Measurements from ENCODE around the gene GRID2. TPM values are rescaled to one million over a fixed set of nuclear protein-coding genes. Genes with fewer than 3 reads are reported as not detected.

The GRID2 gene
- total and polyA plus RNA-seq, 10 of the 15 experiments (the other 5 are each of a cell fraction or from before 2014, with no cell fraction given), result not detected

GRCh38 chr4:92809381-92809780 is 505.6 kb downstream of the GRID2 start:
- BruUV-seq (replicated peaks), result no TSS peak
- RAD21 ChIA-PET (ENCODE audit: unreplicated experiment), result no interaction called here
- ATAC-seq (no peak), DNase-seq (ENCODE audit: low read depth, low spot score) (no peak), FAIRE-seq (no peak)
- SMC1A ChIA-PET (ENCODE audit: uncharacterized antibody, unreplicated experiment), result no interaction called here
- H3K4me1 ChIP-seq (ENCODE audit: control insufficient read depth, insufficient read depth, low read length), result no peaks in the 10 kb centered on the region
- no peaks in the 10 kb centered on the region for H3K9me3 ChIP-seq (replicated peaks; ENCODE audit: control insufficient read depth, insufficient read depth, low read length)
- H4K20me1 ChIP-seq (ENCODE audit: control insufficient read depth, insufficient read depth), result no peaks in the 10 kb centered on the region
- no peak overlapping the region for H2AFZ ChIP-seq (ENCODE audit: control insufficient read depth, low read depth, low read length)
- WGBS (ENCODE audit: insufficient coverage, insufficient replicate concordance, low lambda C conversion rate, missing lambda C conversion rate), result 24% methylated on average over 2 of the region's 2 CpGs
- no peaks in the 10 kb centered on the region for H3K36me3 ChIP-seq (ENCODE audit: control insufficient read depth in 2 of 2, insufficient read depth in 2 of 2, low read length in 1 of 2)
- in situ Hi-C loops (cut with MboI) (no loop called here), intact Hi-C loops (cut with micrococcal nuclease; ENCODE audit: unreplicated experiment) (no loop called here)
- no peak overlapping the region for H3K4me2 ChIP-seq (ENCODE audit: control insufficient read depth, insufficient read depth)
- no peaks in the 10 kb centered on the region for H3K27me3 ChIP-seq (replicated peaks in 1 of 2; ENCODE audit: control insufficient read depth in 2 of 2, insufficient read depth in 2 of 2, low read length in 1 of 2)
- CTCF ChIA-PET, result no interaction called here
- H3K27ac ChIP-seq (ENCODE audit: control insufficient read depth, insufficient read depth), result no peak overlapping the region
- no peaks in the 10 kb centered on the region for H3K79me2 ChIP-seq (ENCODE audit: control insufficient read depth, insufficient read depth, low read length)
- POLR2A ChIA-PET, result no interaction called here
- no peak overlapping the region for H3K9ac ChIP-seq (ENCODE audit: control insufficient read depth, insufficient read depth, low read length)
- TF ChIP-seq EP300 (IDR thresholded peaks at IDR 0.05; ENCODE audit: borderline replicate concordance in 1 of 2, control insufficient read depth in 1 of 2, low read depth in 2 of 2, low read length in 2 of 2) (no peak), POU2F2 (IDR thresholded peaks at IDR 0.05; ENCODE audit: borderline replicate concordance, low read depth, low read length) (no peak), TBL1XR1 (IDR thresholded peaks at IDR 0.05; ENCODE audit: low read depth, low read length) (no peak), TARDBP (IDR thresholded peaks at IDR 0.05; ENCODE audit: borderline replicate concordance) (no peak), KDM1A (IDR thresholded peaks at IDR 0.05; ENCODE audit: borderline replicate concordance) (no peak), PAX5 (IDR thresholded peaks at IDR 0.05; ENCODE audit: borderline replicate concordance, low read depth, low read length) (no peak), FOXK2 (IDR thresholded peaks at IDR 0.05) (no peak), SP1 (IDR thresholded peaks at IDR 0.05; ENCODE audit: low read depth, low read length) (no peak), CEBPB (IDR thresholded peaks at IDR 0.05; ENCODE audit: borderline replicate concordance in 1 of 2, low read depth in 2 of 2, low read length in 2 of 2) (no peak), NFXL1 (IDR thresholded peaks at IDR 0.05; ENCODE audit: borderline replicate concordance) (no peak), MXI1 (IDR thresholded peaks at IDR 0.05; ENCODE audit: low read depth, low read length) (no peak), BCL3 (IDR thresholded peaks at IDR 0.05; ENCODE audit: borderline replicate concordance, insufficient read depth, low read depth, low read length, poor library complexity, severe bottlenecking) (no peak), CBX3 (IDR thresholded peaks at IDR 0.05; ENCODE audit: borderline replicate concordance, low read depth) (no peak), ETV6 (conservative IDR thresholded peaks at IDR 0.05 in 1 of 2, IDR thresholded peaks at IDR 0.05 in 1 of 2; ENCODE audit: borderline replicate concordance in 1 of 2, low read depth in 1 of 2) (no peak), SPI1 (IDR thresholded peaks at IDR 0.05; ENCODE audit: borderline replicate concordance, insufficient read depth, low read depth, low read length) (no peak), DPF2 (IDR thresholded peaks at IDR 0.05) (no peak), BRCA1 (IDR thresholded peaks at IDR 0.05; ENCODE audit: low read depth, low read length) (no peak), LARP7 (IDR thresholded peaks at IDR 0.05) (no peak)
- TF ChIP-seq, protein P1, sequence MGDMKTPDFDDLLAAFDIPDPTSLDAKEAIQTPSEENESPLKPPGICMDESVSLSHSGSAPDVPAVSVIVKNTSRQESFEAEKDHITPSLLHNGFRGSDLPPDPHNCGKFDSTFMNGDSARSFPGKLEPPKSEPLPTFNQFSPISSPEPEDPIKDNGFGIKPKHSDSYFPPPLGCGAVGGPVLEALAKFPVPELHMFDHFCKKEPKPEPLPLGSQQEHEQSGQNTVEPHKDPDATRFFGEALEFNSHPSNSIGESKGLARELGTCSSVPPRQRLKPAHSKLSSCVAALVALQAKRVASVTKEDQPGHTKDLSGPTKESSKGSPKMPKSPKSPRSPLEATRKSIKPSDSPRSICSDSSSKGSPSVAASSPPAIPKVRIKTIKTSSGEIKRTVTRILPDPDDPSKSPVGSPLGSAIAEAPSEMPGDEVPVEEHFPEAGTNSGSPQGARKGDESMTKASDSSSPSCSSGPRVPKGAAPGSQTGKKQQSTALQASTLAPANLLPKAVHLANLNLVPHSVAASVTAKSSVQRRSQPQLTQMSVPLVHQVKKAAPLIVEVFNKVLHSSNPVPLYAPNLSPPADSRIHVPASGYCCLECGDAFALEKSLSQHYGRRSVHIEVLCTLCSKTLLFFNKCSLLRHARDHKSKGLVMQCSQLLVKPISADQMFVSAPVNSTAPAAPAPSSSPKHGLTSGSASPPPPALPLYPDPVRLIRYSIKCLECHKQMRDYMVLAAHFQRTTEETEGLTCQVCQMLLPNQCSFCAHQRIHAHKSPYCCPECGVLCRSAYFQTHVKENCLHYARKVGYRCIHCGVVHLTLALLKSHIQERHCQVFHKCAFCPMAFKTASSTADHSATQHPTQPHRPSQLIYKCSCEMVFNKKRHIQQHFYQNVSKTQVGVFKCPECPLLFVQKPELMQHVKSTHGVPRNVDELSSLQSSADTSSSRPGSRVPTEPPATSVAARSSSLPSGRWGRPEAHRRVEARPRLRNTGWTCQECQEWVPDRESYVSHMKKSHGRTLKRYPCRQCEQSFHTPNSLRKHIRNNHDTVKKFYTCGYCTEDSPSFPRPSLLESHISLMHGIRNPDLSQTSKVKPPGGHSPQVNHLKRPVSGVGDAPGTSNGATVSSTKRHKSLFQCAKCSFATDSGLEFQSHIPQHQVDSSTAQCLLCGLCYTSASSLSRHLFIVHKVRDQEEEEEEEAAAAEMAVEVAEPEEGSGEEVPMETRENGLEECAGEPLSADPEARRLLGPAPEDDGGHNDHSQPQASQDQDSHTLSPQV (IDR thresholded peaks at IDR 0.05), result no peak
- H3K4me3 ChIP-seq, result no peak overlapping the region

Data from GM12878 (cell line).